M059J (cell line): ENCODE results near the gene PLA2G5. TPM values are rescaled to one million over a fixed set of nuclear protein-coding genes. Genes with fewer than 3 reads are reported as not detected.
"Not testable (repeated sequence)": the region's sequence is repeated elsewhere in the genome, so short reads cannot be mapped to it uniquely, and the experiment has no call there.

Source experiments
- DNase-seq: peaks from one replicate; pipeline ENCODE4 v3.0.0-alpha.2; 2012; ENCODE audit warnings: low read depth
- total RNA-seq: library from RNA; depleted of rRNA; stranded (reverse); fragments of >200 nt; shearing (Covaris generic); gene quantifications from 2 replicates; pipeline ENCODE4 v1.2.3, GENCODE V29; 2014; rRNA removed

PLA2G5 gene
- 0.84 and 2.1 TPM in 2 replicates for total RNA-seq

GRCh38 chr1:20069874-20070273 lies at the start of gene PLA2G5:
Gene PLA2G5 (plus strand): TSS chr1:20070194. CDS start chr1:20084831, 14,637 bp downstream.
- DNase-seq, result peak; percentile 66

GRCh38 chr1:20028125-20028524 lies 41.9 kb upstream of the PLA2G5 start:
- DNase-seq, result no peak

- DNase-seq, result no peak
Observed at GRCh38 chr1:20028726-20029125, 41.3 kb upstream of the PLA2G5 start.

- no peak for DNase-seq
Observed at GRCh38 chr1:20029178-20029912, 40.6 kb upstream of the PLA2G5 start.

GRCh38 chr1:20030436-20031151 lies 39.4 kb upstream of the PLA2G5 start:
- not testable (repeated sequence) for DNase-seq

- DNase-seq, result no peak
Observed at GRCh38 chr1:20031161-20031560, 38.8 kb upstream of the PLA2G5 start.

- DNase-seq, result no peak
Observed at GRCh38 chr1:20031836-20032235, 38.2 kb upstream of the PLA2G5 start.

- DNase-seq, result no peak
Observed at GRCh38 chr1:20032425-20032824, 37.6 kb upstream of the PLA2G5 start.

- no peak for DNase-seq
Observed at GRCh38 chr1:20033420-20033819, 36.6 kb upstream of the PLA2G5 start.

- DNase-seq, result no peak
Observed at GRCh38 chr1:20035114-20035513, 34.9 kb upstream of the PLA2G5 start.

GRCh38 chr1:20037877-20038276 lies 32.1 kb upstream of the PLA2G5 start:
- peak; percentile 90 for DNase-seq

- DNase-seq, result no peak
Observed at GRCh38 chr1:20047096-20047495, 22.9 kb upstream of the PLA2G5 start.

- DNase-seq, result no peak
Observed at GRCh38 chr1:20048563-20048962, 21.4 kb upstream of the PLA2G5 start.

GRCh38 chr1:20049056-20049798 lies 20.8 kb upstream of the PLA2G5 start:
- DNase-seq, result not testable (repeated sequence)

GRCh38 chr1:20051218-20051829 lies 18.7 kb upstream of the PLA2G5 start:
- no peak for DNase-seq

- DNase-seq, result peak; percentile 55
Observed at GRCh38 chr1:20052386-20052785, 17.6 kb upstream of the PLA2G5 start.

- no peak for DNase-seq
Observed at GRCh38 chr1:20057886-20058420, 12.0 kb upstream of the PLA2G5 start.

- DNase-seq, result peak; percentile 89
Observed at GRCh38 chr1:20058531-20058930, 11.5 kb upstream of the PLA2G5 start.

- DNase-seq, result no peak
Observed at GRCh38 chr1:20059847-20060246, 10.1 kb upstream of the PLA2G5 start.

- not testable (repeated sequence) for DNase-seq
Observed at GRCh38 chr1:20060791-20061190, 9.2 kb upstream of the PLA2G5 start.

GRCh38 chr1:20061866-20062265 lies 8.1 kb upstream of the PLA2G5 start:
- peak; percentile 28 for DNase-seq

GRCh38 chr1:20063861-20064292 lies 6.1 kb upstream of the PLA2G5 start:
- peak; percentile 92 for DNase-seq
